Measurements from ENCODE around the gene MACROD2.
"Not testable (repeated sequence)": the region's sequence is repeated elsewhere in the genome, so short reads cannot be mapped to it uniquely, and the experiment has no call there.

Gene MACROD2

GRCh38 chr20:15375836-15376235, 1380.5 kb downstream of the MACROD2 start:
- POLR2A ChIA-PET: no interaction called here
- TF ChIP-seq BCL11A (tag by site-specific recombination; IDR thresholded peaks at IDR 0.05; ENCODE audit: low read depth) (no peak), ZBTB44 (tag by site-specific recombination; IDR thresholded peaks at IDR 0.05) (no peak), ZNF776 (tag by site-specific recombination; IDR thresholded peaks at IDR 0.05; ENCODE audit: borderline replicate concordance) (no peak), ZNF280D (tag by site-specific recombination; IDR thresholded peaks at IDR 0.05) (no peak), GLIS1 (tag by site-specific recombination; IDR thresholded peaks at IDR 0.05) (no peak), ZNF837 (tag by site-specific recombination; IDR thresholded peaks at IDR 0.05) (no peak), ZNF426 (tag by site-specific recombination; IDR thresholded peaks at IDR 0.05) (no peak), SCRT2 (tag by site-specific recombination; IDR thresholded peaks at IDR 0.05) (no peak), ZBTB20 (tag by site-specific recombination; IDR thresholded peaks at IDR 0.05) (no peak)
- Histone ChIP-seq H3K4me3 (ENCODE audit: low read depth, low read length) (no peak overlapping the region), H3K36me3 (ENCODE audit: control insufficient read depth in 2 of 2, insufficient read depth in 1 of 2, low read length in 2 of 2) (no peaks in the 10 kb centered on the region), H3K4me1 (ENCODE audit: control insufficient read depth, insufficient read depth, low read length) (no peaks in the 10 kb centered on the region), H3K9me3 (ENCODE audit: control insufficient read depth, insufficient read depth, low read depth, low read length) (no peaks in the 10 kb centered on the region), H3K27ac (ENCODE audit: extremely low read depth, low read depth, low read length) (no peak overlapping the region)
- CTCF ChIA-PET: interaction anchor here (0.6 kb wide), 1 partner anchor 22 kb away, joined by 3 read pairs; no protein-coding TSS in a partner anchor

GRCh38 chr20:15377603-15378002, 1382.3 kb downstream of the MACROD2 start:
- H3K9me3 ChIP-seq (ENCODE audit: control insufficient read depth, insufficient read depth, low read depth, low read length); H3K36me3 ChIP-seq (ENCODE audit: control insufficient read depth in 2 of 2, insufficient read depth in 1 of 2, low read length in 2 of 2); POLR2A ChIA-PET; H3K27ac ChIP-seq (ENCODE audit: extremely low read depth, low read depth, low read length); H3K4me1 ChIP-seq (ENCODE audit: control insufficient read depth, insufficient read depth, low read length); H3K4me3 ChIP-seq (ENCODE audit: low read depth, low read length): not testable (repeated sequence)
- CTCF ChIA-PET: interaction anchor here (0.6 to 0.7 kb wide), 4 partner anchors 10 to 677 kb away, joined by 3 to 5 read pairs (median 4); no protein-coding TSS in a partner anchor

- ChIA-PET CTCF (interaction anchor here (0.7 kb wide), 3 partner anchors 169 to 677 kb away, joined by 3 to 4 read pairs (median 3); no protein-coding TSS in a partner anchor), POLR2A (no interaction called here)
- no peak overlapping the region for H3K4me3 ChIP-seq (ENCODE audit: low read depth, low read length)
- no peaks in the 10 kb centered on the region for H3K36me3 ChIP-seq (ENCODE audit: control insufficient read depth in 2 of 2, insufficient read depth in 1 of 2, low read length in 2 of 2)
- no peaks in the 10 kb centered on the region for H3K4me1 ChIP-seq (ENCODE audit: control insufficient read depth, insufficient read depth, low read length)
- no peak overlapping the region for H3K27ac ChIP-seq (ENCODE audit: extremely low read depth, low read depth, low read length)
- no peaks in the 10 kb centered on the region for H3K9me3 ChIP-seq (ENCODE audit: control insufficient read depth, insufficient read depth, low read depth, low read length)
- TF ChIP-seq ZSCAN18 (tag by site-specific recombination; IDR thresholded peaks at IDR 0.05) (no peak), ZNF560 (tag by site-specific recombination; IDR thresholded peaks at IDR 0.05; ENCODE audit: borderline replicate concordance) (no peak), PRDM4 (tag by site-specific recombination; IDR thresholded peaks at IDR 0.05) (no peak), ATF2 (tag by site-specific recombination; IDR thresholded peaks at IDR 0.05; ENCODE audit: low read depth) (no peak), ZNF664 (tag by site-specific recombination; IDR thresholded peaks at IDR 0.05) (no peak), ZNF501 (tag by site-specific recombination; IDR thresholded peaks at IDR 0.05) (no peak), ZIC2 (tag by site-specific recombination; IDR thresholded peaks at IDR 0.05) (no peak), FEZF1 (tag by site-specific recombination; IDR thresholded peaks at IDR 0.05) (no peak), ZNF701 (tag by site-specific recombination; IDR thresholded peaks at IDR 0.05) (no peak), KLF7 (tag by site-specific recombination; IDR thresholded peaks at IDR 0.05; ENCODE audit: borderline replicate concordance) (no peak), REPIN1 (tag by site-specific recombination; IDR thresholded peaks at IDR 0.05; ENCODE audit: low read depth) (no peak)
Measured at GRCh38 chr20:15378151-15378550, 1382.8 kb downstream of the MACROD2 start.
